ENCODE results near the gene NUP88.

DNA sequence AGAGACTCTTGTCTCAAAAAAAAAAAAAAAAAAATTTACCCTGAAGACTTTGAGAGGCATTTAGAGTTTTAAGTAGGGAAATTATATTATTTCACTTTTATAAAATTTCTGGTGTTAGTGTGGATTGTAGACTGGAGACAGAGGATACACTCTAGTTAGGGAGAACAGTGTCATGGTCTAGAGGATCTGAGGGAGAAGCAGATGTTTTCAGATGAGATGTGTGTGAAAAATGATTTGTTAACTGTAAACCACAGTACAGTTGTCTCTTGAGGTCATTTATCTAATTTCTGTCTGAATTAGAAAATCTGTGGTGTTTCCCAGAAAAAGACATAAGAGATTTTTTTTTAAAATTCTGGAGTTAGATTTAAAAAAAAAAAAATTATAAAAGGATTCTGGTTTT lies 54.8 kb downstream of the NUP88 start:
- no peak for TF ChIP-seq FOXA2 (IDR thresholded peaks at IDR 0.05)
- TF ChIP-seq, protein P1, sequence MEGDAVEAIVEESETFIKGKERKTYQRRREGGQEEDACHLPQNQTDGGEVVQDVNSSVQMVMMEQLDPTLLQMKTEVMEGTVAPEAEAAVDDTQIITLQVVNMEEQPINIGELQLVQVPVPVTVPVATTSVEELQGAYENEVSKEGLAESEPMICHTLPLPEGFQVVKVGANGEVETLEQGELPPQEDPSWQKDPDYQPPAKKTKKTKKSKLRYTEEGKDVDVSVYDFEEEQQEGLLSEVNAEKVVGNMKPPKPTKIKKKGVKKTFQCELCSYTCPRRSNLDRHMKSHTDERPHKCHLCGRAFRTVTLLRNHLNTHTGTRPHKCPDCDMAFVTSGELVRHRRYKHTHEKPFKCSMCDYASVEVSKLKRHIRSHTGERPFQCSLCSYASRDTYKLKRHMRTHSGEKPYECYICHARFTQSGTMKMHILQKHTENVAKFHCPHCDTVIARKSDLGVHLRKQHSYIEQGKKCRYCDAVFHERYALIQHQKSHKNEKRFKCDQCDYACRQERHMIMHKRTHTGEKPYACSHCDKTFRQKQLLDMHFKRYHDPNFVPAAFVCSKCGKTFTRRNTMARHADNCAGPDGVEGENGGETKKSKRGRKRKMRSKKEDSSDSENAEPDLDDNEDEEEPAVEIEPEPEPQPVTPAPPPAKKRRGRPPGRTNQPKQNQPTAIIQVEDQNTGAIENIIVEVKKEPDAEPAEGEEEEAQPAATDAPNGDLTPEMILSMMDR (IDR thresholded peaks at IDR 0.05; ENCODE audit: low read depth, low read length, missing input control) = no peak
- TF ChIP-seq, protein P2, sequence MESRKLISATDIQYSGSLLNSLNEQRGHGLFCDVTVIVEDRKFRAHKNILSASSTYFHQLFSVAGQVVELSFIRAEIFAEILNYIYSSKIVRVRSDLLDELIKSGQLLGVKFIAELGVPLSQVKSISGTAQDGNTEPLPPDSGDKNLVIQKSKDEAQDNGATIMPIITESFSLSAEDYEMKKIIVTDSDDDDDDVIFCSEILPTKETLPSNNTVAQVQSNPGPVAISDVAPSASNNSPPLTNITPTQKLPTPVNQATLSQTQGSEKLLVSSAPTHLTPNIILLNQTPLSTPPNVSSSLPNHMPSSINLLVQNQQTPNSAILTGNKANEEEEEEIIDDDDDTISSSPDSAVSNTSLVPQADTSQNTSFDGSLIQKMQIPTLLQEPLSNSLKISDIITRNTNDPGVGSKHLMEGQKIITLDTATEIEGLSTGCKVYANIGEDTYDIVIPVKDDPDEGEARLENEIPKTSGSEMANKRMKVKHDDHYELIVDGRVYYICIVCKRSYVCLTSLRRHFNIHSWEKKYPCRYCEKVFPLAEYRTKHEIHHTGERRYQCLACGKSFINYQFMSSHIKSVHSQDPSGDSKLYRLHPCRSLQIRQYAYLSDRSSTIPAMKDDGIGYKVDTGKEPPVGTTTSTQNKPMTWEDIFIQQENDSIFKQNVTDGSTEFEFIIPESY (IDR thresholded peaks at IDR 0.05) = no peak
- no peak for TF ChIP-seq RAD21 (IDR thresholded peaks at IDR 0.05)
- TF ChIP-seq SP1 (IDR thresholded peaks at IDR 0.05) = no peak
- TF ChIP-seq, protein P3, sequence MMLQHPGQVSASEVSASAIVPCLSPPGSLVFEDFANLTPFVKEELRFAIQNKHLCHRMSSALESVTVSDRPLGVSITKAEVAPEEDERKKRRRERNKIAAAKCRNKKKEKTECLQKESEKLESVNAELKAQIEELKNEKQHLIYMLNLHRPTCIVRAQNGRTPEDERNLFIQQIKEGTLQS (IDR thresholded peaks at IDR 0.05) = no peak
- TF ChIP-seq, protein P4, sequence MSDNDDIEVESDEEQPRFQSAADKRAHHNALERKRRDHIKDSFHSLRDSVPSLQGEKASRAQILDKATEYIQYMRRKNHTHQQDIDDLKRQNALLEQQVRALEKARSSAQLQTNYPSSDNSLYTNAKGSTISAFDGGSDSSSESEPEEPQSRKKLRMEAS (IDR thresholded peaks at IDR 0.05) = no peak
- TF ChIP-seq, protein P5, sequence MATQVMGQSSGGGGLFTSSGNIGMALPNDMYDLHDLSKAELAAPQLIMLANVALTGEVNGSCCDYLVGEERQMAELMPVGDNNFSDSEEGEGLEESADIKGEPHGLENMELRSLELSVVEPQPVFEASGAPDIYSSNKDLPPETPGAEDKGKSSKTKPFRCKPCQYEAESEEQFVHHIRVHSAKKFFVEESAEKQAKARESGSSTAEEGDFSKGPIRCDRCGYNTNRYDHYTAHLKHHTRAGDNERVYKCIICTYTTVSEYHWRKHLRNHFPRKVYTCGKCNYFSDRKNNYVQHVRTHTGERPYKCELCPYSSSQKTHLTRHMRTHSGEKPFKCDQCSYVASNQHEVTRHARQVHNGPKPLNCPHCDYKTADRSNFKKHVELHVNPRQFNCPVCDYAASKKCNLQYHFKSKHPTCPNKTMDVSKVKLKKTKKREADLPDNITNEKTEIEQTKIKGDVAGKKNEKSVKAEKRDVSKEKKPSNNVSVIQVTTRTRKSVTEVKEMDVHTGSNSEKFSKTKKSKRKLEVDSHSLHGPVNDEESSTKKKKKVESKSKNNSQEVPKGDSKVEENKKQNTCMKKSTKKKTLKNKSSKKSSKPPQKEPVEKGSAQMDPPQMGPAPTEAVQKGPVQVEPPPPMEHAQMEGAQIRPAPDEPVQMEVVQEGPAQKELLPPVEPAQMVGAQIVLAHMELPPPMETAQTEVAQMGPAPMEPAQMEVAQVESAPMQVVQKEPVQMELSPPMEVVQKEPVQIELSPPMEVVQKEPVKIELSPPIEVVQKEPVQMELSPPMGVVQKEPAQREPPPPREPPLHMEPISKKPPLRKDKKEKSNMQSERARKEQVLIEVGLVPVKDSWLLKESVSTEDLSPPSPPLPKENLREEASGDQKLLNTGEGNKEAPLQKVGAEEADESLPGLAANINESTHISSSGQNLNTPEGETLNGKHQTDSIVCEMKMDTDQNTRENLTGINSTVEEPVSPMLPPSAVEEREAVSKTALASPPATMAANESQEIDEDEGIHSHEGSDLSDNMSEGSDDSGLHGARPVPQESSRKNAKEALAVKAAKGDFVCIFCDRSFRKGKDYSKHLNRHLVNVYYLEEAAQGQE (IDR thresholded peaks at IDR 0.05) = no peak
- TF ChIP-seq YY1 (IDR thresholded peaks at IDR 0.05) = no peak
- no peak for TF ChIP-seq FOXA1 (IDR thresholded peaks at IDR 0.05)
- TF ChIP-seq GABPA (IDR thresholded peaks at IDR 0.05 in 1 of 2, conservative IDR thresholded peaks at IDR 0.05 in 1 of 2) = no peak
- no peak for TF ChIP-seq EGR1 (IDR thresholded peaks at IDR 0.05; ENCODE audit: low read depth in 2 of 2)
- no peak for TF ChIP-seq TAF1 (conservative IDR thresholded peaks at IDR 0.05)

Data from liver (tissue), 3 donors.